HL-60/S4 treated with phorbol 12-myristate 13-acetate at 8.2 ng/mL for 4 days and 3 days (cell line): ENCODE results near the gene WWOX.

Source experiments
- in situ Hi-C: fragments of 300-500 bp; cut with MboI; formaldehyde crosslinking; loops from 2 replicates; pipeline ENCODE4 v1.15.0; 2022; ENCODE audit warnings: low sequenced_read_pairs

Gene WWOX

GRCh38 chr16:79168321-79168720 lies 1068.9 kb downstream of the WWOX start:
- in situ Hi-C loops = no loop called here

GRCh38 chr16:79169239-79169638 lies 1069.8 kb downstream of the WWOX start:
- in situ Hi-C loops = no loop called here

GRCh38 chr16:79170555-79171246 lies 1071.2 kb downstream of the WWOX start:
- in situ Hi-C loops = no loop called here

GRCh38 chr16:79171504-79171903 lies 1072.0 kb downstream of the WWOX start:
- in situ Hi-C loops = no loop called here

- in situ Hi-C loops = no loop called here
Measured at GRCh38 chr16:79171931-79172705, 1072.7 kb downstream of the WWOX start.

GRCh38 chr16:79172976-79173500 lies 1073.6 kb downstream of the WWOX start:
- in situ Hi-C loops = no loop called here

GRCh38 chr16:79173919-79174318 lies 1074.5 kb downstream of the WWOX start:
- in situ Hi-C loops = no loop called here

- in situ Hi-C loops = no loop called here
Measured at GRCh38 chr16:79175286-79176057, 1076.0 kb downstream of the WWOX start.

GRCh38 chr16:79177018-79177417 lies 1077.6 kb downstream of the WWOX start:
- in situ Hi-C loops = no loop called here

- in situ Hi-C loops = no loop called here
Measured at GRCh38 chr16:79181419-79181818, 1082.0 kb downstream of the WWOX start.

- in situ Hi-C loops = no loop called here
Measured at GRCh38 chr16:79182616-79183015, 1083.2 kb downstream of the WWOX start.

GRCh38 chr16:79183571-79183970 lies 1084.1 kb downstream of the WWOX start:
- in situ Hi-C loops = no loop called here

- in situ Hi-C loops = no loop called here
Measured at GRCh38 chr16:79184464-79185030, 1085.1 kb downstream of the WWOX start.

GRCh38 chr16:79185711-79186110 lies 1086.3 kb downstream of the WWOX start:
- in situ Hi-C loops = no loop called here

GRCh38 chr16:79186196-79186595 lies 1086.7 kb downstream of the WWOX start:
- in situ Hi-C loops = no loop called here

GRCh38 chr16:79188115-79188738 lies 1088.8 kb downstream of the WWOX start:
- in situ Hi-C loops = no loop called here

- in situ Hi-C loops = no loop called here
Measured at GRCh38 chr16:79188739-79189122, 1089.3 kb downstream of the WWOX start.

- in situ Hi-C loops = no loop called here
Measured at GRCh38 chr16:79190542-79190941, 1091.1 kb downstream of the WWOX start.

- in situ Hi-C loops = no loop called here
Measured at GRCh38 chr16:79191933-79192332, 1092.5 kb downstream of the WWOX start.

- in situ Hi-C loops = no loop called here
Measured at GRCh38 chr16:79192904-79193303, 1093.5 kb downstream of the WWOX start.

GRCh38 chr16:79194291-79194690 lies 1094.8 kb downstream of the WWOX start:
- in situ Hi-C loops = no loop called here
